Stimulated activated CD8-positive, alpha-beta memory T cell treated with anti-CD3 and anti-CD28 coated beads, Interleukin-15, amount 100 ng/mL, for 48 hours (primary cell): ENCODE measurements around the gene ANKMY1.

Experiments
- DNase-seq, 2 donors: peaks; one replicate each; pipeline ENCODE4 v3.0.0-alpha.2; 2020; ENCODE audit warnings: low read depth in 2 of 2

ANKMY1 gene

DNA sequence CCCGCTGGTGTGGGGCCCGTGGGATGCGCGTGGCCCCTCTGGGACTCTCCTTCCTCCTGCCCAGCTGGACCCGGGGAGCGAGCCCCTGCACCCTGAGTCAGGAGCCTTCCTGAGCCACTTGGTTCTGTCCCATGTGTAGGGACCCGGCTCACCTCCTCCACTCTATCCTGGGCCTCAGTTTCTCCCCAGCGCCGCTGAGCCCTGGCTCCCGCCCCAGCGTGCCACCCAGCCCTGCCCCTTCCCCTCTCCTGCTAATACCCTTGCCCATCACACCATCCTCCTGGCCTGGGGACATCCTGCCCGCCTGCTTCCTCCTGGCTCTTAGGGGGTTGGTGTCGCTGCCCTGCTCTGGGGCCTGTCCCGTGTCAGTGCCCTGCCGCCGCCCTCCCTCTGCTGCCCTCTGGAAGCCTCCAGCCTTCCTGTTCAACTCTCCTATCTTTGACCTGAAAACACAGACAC lies 97.5 kb downstream of the ANKMY1 start:
- no peak for DNase-seq

DNA sequence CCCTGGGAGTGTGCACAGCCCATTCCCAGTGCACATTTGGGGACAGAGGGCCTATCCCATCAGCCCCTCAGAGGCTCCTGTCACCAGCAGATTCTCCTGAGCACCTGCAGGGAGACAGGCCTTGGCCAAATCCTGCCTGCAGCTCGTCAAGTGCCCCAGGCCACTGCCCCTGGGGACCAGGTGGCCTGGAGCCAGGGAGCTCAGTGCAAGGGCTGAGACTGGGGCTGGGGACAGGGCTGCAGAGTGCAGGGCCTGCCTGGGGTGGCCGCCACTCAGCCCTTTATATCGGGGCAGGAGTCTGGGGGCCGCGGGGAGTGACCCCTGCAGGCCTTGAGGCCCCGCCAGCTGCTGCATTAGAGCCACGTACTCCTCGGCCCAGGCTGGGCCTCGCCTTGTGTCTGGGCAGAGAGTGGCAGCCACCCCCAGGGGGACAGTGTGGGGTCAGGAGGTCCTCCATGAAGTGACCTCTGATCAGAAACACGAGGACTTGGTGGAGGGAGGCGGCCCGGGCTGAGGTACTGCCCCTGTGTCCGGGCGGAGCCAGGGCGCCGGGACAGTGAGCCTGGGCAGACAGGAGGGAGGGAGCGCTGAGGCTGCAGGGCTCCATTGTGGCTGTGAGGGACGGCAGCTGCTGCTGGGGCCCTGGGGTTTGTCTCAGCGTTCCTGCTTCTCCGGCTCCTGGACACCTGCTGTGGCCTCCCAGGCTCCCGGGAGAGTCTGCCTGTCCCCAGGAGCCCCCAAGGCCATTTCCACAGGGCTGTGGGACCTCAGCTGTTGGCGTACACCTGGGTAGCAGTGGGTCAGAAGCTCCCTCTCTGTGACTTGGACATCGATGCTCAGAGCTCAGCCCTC lies 98.2 kb downstream of the ANKMY1 start:
- DNase-seq: no peak

DNA sequence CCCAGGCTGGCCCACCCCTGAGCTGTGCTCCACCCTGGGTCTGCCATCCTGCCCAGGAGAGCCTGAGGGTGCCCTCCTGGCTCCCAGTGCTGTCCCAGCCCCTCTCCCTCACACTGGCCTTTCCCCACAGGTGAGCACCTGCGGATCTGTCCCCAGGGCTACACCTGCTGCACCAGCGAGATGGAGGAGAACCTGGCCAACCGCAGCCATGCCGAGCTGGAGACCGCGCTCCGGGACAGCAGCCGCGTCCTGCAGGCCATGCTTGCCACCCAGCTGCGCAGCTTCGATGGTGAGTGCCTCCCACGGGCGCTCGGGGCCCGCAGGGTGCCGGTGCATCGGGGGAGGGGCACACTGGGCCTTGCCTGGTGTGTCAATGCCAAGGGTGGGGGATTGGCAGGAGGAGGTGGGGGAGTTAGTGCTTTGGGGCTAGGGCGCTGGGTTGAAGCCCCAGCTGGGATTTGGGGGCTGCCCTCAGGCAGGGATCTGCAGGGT lies 98.8 kb downstream of the ANKMY1 start:
- no peak for DNase-seq

DNA sequence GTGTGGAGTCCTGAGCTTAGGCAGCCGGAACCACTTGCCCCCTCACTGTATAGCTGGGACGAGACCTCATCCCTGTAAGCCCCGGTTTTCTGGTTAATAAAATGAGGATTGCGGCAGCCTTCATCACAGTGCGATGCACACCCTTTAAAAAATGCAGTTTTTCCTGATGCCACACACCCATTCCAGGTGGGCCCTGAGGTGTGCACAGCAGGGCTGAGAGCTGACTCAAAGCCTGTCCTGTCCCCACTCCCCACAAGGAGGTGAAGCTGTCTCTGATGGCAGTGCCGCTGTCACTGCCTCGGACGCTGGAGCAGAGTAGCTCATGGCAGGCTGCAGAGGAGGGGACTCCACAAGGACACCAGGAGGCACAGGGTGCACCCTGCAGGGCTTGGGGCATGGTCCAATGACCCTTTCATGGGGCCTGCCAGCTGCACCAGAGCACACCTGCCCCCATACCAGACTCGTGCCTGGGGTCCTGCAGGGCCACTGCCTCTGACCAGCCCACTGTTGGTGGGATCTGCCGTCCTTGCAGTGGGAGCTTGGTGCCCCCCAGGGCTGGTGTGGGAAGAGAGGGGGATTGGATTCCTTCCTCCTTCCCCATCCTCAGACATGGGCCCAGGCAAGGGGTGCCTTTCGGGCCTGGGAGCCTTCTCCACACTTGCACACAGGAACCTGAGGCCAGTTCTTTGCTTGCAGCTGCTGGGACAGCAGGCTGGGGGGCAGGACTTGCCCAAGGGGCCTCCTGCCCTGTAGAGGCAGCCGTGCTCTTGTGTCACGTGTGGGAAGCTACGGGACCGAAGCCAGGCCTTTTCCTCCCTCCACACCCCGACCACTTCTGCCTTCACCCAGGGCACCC lies 99.5 kb downstream of the ANKMY1 start:
- DNase-seq: no peak

DNA sequence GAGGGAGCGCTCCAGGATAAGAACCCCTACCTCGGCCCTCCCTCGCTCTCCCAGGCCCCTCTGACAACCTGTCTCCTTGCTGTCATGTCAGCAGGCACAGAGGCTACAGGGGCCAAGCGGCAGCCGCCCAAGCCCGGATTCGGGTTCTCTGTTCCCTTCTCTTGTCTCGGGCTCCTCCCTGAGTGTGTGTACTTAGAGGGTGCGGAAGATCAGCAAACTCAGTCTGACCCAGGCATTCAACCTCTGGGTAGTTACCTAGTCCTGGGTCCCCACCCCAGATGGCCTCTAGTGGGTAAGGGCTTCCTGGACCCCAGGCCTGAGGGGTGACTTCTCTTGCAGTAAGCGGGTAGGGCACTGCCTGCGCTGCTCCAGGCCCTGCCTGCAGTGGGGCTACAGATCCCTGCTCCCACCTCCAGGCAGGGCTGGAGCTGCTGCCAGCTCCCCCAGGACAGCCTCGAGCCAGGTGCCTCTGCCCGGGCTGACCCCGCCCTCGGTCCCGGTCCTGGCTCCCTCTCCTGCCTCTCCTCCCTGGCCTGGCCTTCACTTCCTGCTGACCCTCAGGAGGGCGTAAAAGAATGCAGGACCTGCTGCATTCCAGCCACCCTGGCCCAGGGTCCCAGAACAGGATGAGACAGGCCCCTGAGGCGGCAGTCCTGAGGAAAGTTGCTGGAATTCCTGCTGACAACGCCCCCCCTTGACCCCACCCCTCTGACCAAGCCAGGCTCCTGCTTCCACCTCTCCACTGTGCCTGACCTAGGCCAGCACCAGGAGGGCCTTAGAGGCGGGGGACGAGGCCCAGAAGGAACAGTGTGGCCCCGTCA lies 100.4 kb downstream of the ANKMY1 start:
- no peak for DNase-seq

DNA sequence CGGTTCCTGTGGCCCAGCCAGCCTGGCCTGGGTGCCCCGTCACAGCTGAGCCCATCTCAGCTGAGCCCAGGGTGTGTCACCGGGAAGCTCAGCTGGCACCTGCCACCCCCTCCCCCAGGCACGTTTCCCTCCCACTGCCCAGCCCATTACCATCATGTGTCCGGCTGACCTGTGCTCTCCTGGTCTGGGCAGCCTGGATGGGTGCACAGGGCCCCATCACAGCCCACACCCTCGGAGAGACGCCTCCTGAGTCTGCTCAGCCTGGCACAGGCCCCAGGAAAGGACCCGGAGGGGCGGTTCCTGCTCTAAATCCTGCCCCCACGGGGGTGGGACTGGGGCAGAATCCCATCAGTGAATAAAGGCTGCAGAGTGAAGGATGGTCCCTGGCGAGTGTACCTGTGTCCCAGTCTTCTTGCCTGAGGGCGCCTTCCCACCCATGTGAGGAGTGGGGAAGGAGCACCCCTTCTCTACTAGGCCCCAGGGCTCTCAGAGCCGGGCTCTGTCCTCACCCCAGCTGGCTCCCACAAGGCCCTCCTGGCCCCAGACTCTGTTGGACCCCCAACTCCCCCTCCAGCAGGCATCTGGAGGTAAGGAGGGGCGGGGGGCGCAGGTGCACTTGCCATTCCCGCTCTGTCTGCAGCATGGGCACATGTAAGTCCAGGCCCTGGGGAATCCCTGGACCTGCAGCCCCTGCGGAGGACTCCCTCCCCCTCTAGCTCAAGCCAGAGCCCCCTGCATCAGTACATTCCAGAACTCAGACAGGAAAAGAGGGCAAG lies 101.2 kb downstream of the ANKMY1 start:
- DNase-seq: no peak

DNA sequence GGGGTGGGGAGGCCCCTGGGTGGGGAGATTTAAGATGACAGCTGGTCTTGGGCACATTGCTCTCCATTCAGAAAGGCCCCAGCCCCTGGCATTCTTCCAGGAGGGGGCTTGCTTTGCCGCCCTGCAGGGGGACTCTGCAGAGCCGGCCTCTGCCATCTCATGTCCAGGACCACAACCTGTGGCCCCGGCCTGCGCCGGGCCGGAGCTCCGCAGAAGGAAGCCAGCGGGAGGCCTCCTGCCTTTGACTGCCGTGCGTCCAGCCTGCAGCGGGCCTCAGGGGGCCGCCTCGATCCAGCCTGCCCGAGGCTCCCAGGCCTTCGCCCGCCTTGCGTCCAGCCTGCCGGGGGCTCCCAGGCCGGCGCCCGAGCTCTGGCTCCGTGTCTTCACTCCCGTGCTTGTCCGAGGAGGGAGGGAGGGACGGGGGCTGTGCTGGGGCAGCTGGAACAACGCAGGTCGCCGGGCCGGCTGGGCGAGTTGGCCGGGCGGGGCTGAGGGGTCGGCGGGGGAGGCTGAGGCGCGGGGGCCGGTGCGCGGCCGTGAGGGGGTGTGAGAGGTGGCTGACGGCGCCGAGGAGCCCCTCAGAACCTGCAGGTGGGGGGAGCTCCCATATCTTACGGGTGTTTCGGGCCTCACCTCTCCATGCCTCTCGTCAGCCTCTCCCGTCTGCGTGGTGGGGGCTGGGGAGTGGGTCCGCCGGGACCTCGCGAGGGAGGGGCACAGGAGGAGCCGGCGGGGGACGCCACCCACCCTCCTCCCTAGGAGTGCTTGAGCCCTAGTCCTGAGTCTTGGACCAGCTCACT lies 101.9 kb downstream of the ANKMY1 start:
- DNase-seq: no peak

DNA sequence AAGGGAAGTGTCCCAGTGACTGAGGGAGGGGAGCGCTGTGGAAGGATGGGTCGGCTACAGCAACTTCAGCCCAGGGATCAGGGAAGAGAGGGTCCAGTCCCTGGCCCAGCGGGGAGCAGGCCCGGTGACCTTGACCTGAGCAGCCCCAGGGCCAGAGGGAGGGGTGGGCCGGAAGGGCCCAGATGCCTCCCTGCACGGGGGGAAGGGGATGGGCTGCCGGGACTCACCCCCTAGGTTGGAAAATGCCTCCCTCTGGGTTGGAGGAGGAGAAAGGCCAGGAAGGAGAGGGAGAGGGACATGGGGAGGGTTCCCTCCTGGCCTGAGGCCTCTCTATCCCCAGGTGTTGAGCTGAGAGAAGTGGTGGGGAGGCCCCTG lies 102.5 kb downstream of the ANKMY1 start:
- DNase-seq: no peak

DNA sequence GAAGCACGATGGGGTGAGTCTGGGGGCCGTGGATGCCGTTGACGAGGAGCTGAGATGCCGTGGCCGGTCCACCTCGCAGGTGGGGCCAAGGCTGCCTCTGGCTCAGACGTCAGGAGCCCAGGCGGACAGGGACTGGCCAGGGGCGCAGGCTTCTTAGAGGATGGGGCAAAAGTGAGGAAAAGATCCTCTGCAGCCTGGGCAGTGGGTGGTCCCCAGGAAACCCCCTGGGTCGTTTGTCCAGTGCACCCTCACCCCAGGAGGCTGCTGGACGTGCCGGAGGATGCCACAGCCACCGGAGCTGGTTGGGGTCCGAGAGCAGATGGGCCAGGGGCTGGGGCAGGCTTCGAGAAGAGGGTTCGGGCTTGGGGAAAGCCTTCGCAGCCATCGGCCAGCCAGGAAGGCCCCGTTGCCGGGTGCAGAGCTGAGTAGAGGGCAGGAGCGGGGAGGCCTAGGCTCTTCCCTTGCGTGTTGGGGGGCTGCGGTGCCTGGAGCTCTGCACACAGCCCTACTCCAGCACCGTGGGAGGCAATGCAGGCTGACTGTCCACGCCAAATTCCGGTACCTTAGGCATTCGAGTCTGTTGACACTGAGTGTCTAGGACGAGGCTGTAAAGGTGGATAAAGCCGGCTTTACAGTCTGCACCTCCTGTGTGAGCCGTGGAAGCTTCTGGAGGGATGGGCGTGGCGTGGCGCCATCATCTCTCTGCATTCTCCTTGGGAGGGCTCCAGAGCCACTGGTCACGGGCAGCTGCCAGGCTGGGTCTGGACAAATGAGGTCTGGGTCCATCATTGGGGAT lies 103.5 kb downstream of the ANKMY1 start:
- DNase-seq: no peak

DNA sequence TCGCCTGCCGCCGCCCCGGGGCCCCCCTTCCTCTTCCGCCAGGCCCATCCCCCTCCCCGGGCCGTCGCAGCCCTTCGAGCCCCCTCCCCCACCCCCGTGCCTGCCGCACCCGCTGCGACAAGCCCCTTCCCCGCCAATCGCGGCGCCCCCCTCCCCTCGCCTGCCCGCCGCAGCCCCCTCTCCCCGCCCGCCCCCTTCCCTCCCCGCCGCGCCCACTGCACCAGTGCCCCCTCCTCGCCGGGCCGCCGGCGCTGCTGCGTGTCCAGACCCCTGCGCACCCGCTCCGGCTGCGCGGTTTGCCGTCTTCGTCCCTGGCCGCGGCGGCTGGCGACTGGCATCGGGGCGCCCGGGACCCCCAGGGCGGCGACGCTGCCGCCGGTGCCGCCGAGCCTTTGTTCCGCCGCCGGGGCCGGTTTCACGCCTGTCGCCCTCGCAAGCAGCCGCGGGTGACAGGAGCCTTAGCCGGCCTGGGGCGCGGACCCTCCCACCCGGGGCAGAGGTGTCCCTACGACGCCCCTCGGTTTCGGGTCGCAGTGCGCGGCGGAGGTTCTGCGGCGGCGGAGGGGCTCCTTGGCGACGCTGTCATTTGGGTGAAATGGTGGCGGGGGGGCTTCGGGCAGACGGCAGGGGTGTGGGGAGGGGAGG lies 104.2 kb downstream of the ANKMY1 start:
- no peak for DNase-seq

DNA sequence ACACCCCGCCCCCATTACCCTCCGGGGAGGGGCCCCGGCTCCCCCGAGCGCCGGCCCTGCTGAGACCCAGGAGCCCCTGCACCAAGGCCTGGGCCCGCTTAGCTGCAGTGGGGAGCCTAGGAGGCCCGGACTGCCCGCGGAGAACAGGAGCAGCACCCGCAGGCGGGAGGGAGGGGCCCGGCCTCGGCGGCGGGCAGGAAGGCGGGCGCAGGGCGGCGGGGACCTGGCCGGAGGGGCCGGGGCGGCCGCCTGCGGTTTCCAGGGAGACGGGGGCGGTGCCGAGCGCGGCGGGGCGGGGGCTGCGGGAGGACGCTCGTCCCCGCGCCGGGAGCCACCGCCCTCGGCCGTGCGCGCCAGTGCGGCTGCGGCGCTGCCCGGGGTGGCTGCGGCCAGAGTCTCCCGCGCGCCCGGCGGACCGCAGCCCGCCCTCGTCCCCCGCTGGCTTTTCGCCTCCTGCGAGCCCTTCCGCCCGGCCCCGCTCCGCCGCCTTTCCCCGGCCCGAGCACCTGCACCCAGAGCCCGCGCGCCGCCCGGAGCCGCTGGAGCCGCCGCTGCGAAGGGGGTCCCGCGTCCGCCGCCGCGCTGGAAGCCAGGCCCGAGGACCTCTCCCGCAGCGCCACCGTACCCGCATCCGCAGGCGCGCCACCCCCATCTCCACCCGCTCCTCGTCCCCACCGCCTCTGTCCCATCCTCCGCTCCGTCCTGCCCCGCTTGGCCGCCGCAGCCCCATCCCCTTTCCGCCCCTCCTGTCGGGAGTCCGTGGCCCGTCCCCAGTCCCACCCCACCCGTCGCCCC lies 105.1 kb downstream of the ANKMY1 start:
- DNase-seq: no peak

DNA sequence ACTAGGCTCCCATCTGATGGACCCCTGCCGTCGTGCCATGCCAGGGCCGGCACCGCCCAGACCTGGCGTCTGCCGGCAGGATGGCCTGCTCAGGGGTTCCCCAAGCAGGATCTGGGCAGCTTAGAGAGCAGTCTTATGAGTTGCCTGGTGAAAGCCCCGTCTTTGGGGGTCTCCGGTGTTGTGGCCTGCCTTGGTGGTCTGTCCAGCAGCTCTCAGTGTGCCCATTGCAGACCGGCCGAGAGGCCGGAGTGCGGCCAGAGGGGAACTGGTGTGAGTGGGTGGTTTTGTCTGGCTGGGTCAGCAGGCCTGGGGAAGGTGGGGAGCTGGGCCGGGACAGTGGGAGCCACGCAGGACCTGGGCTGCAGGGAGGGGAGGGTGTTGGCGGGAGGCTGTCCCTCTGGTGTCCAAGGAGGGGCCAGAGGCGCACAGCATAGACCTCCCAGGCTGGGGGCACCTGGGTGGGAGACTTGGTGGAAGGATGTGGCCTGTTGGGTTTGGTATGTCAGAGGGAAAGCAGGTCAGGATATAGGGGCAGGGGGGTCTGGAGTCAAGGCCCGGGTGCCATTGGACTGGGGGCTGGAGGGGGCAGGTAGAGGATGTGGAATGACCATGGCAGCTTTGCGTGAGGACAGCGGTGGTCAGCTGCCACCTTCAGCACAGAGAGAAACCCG lies 105.9 kb downstream of the ANKMY1 start:
- DNase-seq: no peak

DNA sequence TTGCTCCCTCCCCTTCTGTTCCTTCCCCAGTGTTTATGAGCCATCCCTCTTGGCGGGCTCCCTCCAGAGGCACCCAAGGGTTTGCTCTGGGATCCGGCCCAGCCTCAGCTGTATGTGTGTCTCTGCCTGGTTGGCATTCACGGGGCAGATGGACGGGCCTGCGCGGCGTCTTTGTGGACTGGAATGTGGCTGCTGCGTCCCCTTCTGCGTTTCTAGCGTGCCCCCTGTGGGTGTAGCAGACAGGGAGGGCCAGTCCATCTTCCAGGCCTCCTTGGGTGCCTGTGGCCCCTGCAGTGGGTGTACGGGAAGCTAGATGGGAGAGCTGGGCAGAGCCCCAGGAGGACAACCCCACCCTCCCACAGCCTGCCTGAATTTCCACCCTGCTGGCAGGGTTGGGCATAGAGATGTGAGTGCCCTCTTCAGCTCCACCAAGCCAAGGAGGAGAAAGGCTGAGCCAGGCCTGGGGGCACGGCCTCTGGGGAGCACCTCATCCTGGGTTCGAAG lies 106.6 kb downstream of the ANKMY1 start:
- no peak for DNase-seq

DNA sequence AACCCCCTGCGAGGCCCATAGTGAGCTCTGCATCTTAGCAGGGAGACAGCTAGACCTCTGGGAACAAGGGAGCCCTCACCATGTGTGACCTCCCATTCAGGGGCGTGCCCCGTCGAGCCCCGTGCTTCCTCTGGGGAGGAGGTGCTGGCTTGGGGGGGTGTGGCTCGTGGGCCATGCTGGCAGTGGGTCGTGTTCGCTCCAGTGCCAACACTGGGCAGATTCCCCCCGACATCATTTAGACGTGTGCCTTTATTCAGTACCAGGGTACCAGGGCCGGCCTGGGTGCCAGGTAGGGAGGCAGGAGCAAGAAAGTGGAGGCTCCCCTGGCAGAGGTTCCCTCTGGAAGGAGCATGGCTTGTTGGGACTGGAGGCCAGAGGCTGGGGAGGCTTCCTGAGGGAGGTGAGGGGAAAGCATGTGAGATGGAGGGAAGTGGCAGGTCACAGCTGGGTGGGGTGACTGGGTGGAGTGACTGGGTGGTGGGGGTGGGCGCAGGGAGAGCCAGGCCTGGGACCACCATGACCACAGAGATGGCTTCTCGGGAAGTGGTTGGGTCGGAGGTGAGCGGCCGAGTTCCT lies 107.2 kb downstream of the ANKMY1 start:
- no peak for DNase-seq

DNA sequence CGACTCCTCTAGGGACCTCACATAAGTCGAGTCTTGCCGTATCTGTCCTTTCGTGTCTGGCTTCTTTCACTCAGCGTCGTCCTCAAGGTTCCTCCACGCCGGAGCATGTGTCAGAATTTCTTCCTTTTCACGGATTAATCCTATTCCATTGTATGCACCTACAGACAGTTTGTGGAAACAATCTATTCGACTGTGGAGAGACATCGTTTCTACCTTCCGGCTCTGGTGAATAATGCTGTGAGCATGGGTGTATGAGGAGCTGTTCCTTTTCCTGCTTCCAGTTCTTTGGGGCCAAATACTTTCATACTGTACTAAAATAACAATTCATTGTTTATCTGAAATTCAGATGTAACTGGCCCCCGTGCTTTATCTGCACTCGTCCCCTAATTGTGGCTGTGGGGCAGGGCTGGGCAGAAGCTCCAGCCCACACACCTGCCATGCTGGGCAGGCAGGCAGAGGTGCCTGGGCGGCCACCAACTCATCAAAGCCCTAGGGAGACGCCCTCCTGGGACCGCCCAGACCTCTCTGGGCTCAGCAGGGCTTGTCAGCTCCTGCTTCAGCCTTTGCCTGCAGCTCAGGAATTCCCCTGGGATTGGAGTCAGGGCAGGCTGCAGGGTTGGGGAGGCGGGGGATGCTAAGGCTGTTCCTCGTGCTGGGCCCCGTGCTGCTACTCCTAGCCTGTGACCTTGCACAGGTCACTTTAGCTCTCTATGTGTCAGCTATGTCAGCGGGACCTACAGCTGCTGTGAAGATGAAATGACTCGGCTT lies 107.8 kb downstream of the ANKMY1 start:
- no peak for DNase-seq
